A673 (cell line): ENCODE results near the gene CACNA1A.

ENCODE experiments used
- CTCF ChIP-seq: fragments of 300-800, 200-600 bp; sonication (generic); conservative IDR thresholded peaks from 2 replicates; pipeline ENCODE4 v1.5.1; 2017; ENCODE audit warnings: low read depth, mild to moderate bottlenecking, antibody characterized with exemption, low read length, moderate library complexity, mixed read lengths
- EZH2 ChIP-seq: fragments of 200-600 bp; sonication (generic); IDR thresholded peaks from 2 replicates; pipeline ENCODE4 v1.6.1; 2017; ENCODE audit warnings: borderline replicate concordance, low read depth, mild to moderate bottlenecking, mixed read lengths, antibody characterized with exemption, low read length; ENCODE audit not compliant: poor library complexity, severe bottlenecking

GRCh38 chr19:13206587-13206986 lies 299.7 kb downstream of the CACNA1A start:
- TF ChIP-seq CTCF = no peak
- no peak for TF ChIP-seq EZH2
